Heart right ventricle (tissue), 16 donors: ENCODE results near the gene HK3. TPM values are rescaled to one million over a fixed set of nuclear protein-coding genes. Genes with fewer than 3 reads are reported as not detected.

Experiments used
- ATAC-seq, 8 donors: fragments of 200-7000 bp; cut with Tn5 transposase; one replicate each; pipeline ENCODE4 v1.9.1; 2020; ENCODE audit warnings: mild to moderate bottlenecking in 8 of 8, moderate library complexity in 8 of 8, moderate number of reproducible peaks in 1 of 8
- DNase-seq, 2 donors: peaks; one replicate each; pipeline ENCODE4 v3.0.0-alpha.2; 2020
- H3K27ac ChIP-seq, 10 donors: fragments of 200-600 bp; sonication (generic) in 2 of 10; one replicate each; pipeline versions ENCODE4 v1.5.0 to v1.8.0; 2020 to 2022; ENCODE audit warnings: mild to moderate bottlenecking in 3 of 10
- H3K27me3 ChIP-seq, 7 donors: fragments of 200-600 bp; one replicate each; pipeline ENCODE4 v1.8.0; 2021 to 2022; ENCODE audit warnings: mild to moderate bottlenecking in 2 of 7
- H3K36me3 ChIP-seq, 9 donors: fragments of 200-600 bp; sonication (generic) in 1 of 9; one replicate each; pipeline versions ENCODE4 v1.5.0 to v1.8.0; 2020 to 2022; ENCODE audit warnings: mild to moderate bottlenecking in 2 of 9
- H3K4me1 ChIP-seq, 9 donors: fragments of 200-600 bp; sonication (generic) in 1 of 9; one replicate each; pipeline versions ENCODE4 v1.5.0 to v1.8.0; 2020 to 2022; ENCODE audit warnings: mild to moderate bottlenecking in 4 of 9
- H3K4me3 ChIP-seq, 10 donors: fragments of 200-600 bp; sonication (generic) in 2 of 10; one replicate each; pipeline versions ENCODE4 v1.5.0 to v1.8.0; 2020 to 2022; ENCODE audit warnings: mild to moderate bottlenecking in 7 of 10, moderate library complexity in 2 of 10
- H3K9me3 ChIP-seq, 11 donors: fragments of 200-600 bp in 10 of 11; sonication (generic) in 2 of 11; one replicate each; pipeline versions ENCODE4 v1.5.0 to v1.8.0; 2013 to 2022; ENCODE audit warnings: mild to moderate bottlenecking in 2 of 11, control low read depth in 1 of 11, moderate library complexity in 1 of 11
- WGBS, 2 donors: extraction: QIAGEN DNeasy Blood & Tissue Kit; methylation state at CpG; one replicate each; pipeline ENCODE4 v1.1.7; 2013; ENCODE audit warnings: inconsistent platforms in 1 of 2; 5-methylcytosine and 5-hydroxymethylcytosine counted together
- intact Hi-C, 10 donors: fragments of 100-400 bp; cut with DNase I; formaldehyde crosslinking; loops; one replicate each; pipeline versions ENCODE4 v1.11.1 to v1.14.2; 2022
- polyA plus RNA-seq, 2 donors: library from polyadenylated mRNA; stranded (reverse); fragments of 200-250 nt; gene quantifications; one replicate each; pipeline ENCODE4 v1.2.3, GENCODE V29; 2013
- total RNA-seq, 10 donors: library from RNA; stranded (reverse); fragmentation: NEBNext Ultra II Directional in 3 of 10; extraction: Animal tissue kit (Norgen Biotek cat#: 25700) in 3 of 10; gene quantifications; one replicate each; pipeline versions ENCODE4 v1.2.1 to v1.2.4, GENCODE V29; 2021 to 2023
- TF ChIP-seq, protein P1 (sequence below), 9 donors: fragments of 200-600 bp; sonication (generic) in 2 of 9; IDR thresholded peaks; one replicate each; pipeline versions ENCODE4 v1.5.0 to v1.8.0; 2021 to 2022; ENCODE audit warnings: antibody characterized with exemption in 9 of 9, mild to moderate bottlenecking in 5 of 9, moderate library complexity in 1 of 9
- donor health status: Arrhythmogenic right ventricular cardiomyopathy.
- donor health status: ischemic (EF 13 %, LVEDD 7.1; RV severe dilation, severe dysfunction).
- donor health status: healthy with polysubstance abuse.
- donor health status: DM: no; HTN: yes; CAD: no.
- donor health status: DM: no; HTN: no; CAD: no.
- donor health status: ischemic (EF 25% LVEDD 6.9; RV normal size, moderate dysfunction).
- donor health status: ischemic (EF 25% LVEDD 5.7; RV mildly dilated, moderate dysfunction).
- donor health status: healthy.
- donor health status: DM: yes; HTN: yes; CAD: no.
- donor health status: Ischemic cardiomyopathy.
- donor health status: ischemic (EF 35%, LVEDD 5.7; RV mildly dilated, moderate dysfunction).
- donor health status: nonischemic (EF 11% LVEDD 7.7; RV severe dilation, severe dysfunction).
- donor health status: DM: yes; HTN: yes; CAD: no.
- donor health status: PGD.
- donor health status: ischemic (EF 29% LVEDD 5.4; RV normal size, mild dysfunction).
- donor health status: nonischemic (EF 23%, LVEDD 6.1; RV moderate dilation, normal function).

HK3 gene
- total and polyA plus RNA-seq, 12 donors, result 0.68 to 18.7 (median 4.2) TPM

DNA sequence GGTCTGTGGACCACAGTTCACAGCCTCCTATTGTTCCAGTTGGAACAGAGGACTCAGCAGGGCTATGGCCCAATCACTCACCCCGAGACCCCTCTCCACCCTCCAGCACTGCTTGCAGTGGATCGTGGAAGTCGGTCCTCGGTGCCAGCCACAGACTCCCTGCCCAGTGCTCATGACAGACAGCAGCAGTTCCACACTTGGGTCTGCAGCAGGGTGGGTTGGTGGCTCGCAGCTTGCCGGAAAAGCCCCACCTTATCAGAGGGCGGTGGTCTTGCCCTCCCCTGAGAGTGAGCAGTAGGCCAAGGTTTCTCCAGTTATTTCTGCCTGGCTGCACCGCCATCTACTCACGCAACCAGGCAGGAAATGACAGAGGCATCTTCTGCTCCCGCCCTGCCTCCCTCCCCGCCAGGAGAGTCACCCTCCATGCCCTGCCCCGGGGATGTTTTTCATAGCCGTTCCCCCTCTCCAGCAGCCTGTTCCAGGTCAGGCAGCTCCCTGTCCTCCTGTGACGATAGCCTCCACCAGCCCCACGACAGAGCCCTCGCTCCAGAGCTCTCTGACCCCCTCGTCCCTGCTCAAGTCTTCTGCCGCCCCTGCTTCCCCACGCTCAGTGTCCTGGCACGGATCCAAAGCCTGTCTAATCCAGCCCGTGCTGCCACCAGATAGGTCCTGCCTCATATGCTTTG lies 54.3 kb downstream of the HK3 start:
- no peaks in the 10 kb centered on the region for H3K4me1 ChIP-seq
- TF ChIP-seq, protein P1, sequence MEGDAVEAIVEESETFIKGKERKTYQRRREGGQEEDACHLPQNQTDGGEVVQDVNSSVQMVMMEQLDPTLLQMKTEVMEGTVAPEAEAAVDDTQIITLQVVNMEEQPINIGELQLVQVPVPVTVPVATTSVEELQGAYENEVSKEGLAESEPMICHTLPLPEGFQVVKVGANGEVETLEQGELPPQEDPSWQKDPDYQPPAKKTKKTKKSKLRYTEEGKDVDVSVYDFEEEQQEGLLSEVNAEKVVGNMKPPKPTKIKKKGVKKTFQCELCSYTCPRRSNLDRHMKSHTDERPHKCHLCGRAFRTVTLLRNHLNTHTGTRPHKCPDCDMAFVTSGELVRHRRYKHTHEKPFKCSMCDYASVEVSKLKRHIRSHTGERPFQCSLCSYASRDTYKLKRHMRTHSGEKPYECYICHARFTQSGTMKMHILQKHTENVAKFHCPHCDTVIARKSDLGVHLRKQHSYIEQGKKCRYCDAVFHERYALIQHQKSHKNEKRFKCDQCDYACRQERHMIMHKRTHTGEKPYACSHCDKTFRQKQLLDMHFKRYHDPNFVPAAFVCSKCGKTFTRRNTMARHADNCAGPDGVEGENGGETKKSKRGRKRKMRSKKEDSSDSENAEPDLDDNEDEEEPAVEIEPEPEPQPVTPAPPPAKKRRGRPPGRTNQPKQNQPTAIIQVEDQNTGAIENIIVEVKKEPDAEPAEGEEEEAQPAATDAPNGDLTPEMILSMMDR (IDR thresholded peaks at IDR 0.05), result no peak
- WGBS, 2 donors, result 46% methylated on average over 21 of the region's 21 CpGs
- ATAC-seq (no peak), DNase-seq (no peak)
- intact Hi-C loops, result no loop called here
- no peak overlapping the region for H3K27ac ChIP-seq
- peaks cover 8 to 92% (median 90%) of the 10 kb centered on the region in 7 donors for H3K27me3 ChIP-seq
- no peak overlapping the region for H3K4me3 ChIP-seq
- no peaks in the 10 kb centered on the region for H3K36me3 ChIP-seq
- no peaks in the 10 kb centered on the region for H3K9me3 ChIP-seq

DNA sequence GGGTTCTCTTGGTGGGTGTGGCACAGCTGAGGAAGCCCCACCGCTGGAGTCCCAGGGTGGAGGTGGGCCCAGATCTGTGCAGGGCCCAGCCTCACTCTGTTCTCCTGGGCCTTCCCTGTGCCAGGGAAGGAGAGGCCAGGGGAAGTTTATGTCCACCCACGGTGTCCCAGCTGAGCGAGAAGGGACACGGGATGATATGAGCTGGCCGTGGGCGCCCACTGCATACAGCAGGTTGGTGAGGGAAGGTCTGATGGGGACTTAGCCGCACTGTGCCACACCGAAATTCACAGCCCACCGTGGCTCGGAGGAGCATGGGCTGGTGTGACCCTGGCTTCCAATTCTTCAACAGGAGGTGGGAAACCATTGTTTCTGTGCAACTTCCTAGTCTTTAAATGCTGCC lies 54.9 kb downstream of the HK3 start:
- DNase-seq (no peak), ATAC-seq (peak in 1 of 8 donors; percentile 14)
- Histone ChIP-seq H3K4me3 (no peak overlapping the region), H3K36me3 (no peaks in the 10 kb centered on the region), H3K27ac (no peak overlapping the region), H3K27me3 (peaks cover 8 to 92% (median 86%) of the 10 kb centered on the region in 7 donors), H3K4me1 (no peaks in the 10 kb centered on the region), H3K9me3 (no peaks in the 10 kb centered on the region)
- 76 to 85% methylated on average over 10 of the region's 10 CpGs for WGBS, 2 donors
- intact Hi-C loops, result no loop called here
- TF ChIP-seq, protein P1 (IDR thresholded peaks at IDR 0.05), result no peak

DNA sequence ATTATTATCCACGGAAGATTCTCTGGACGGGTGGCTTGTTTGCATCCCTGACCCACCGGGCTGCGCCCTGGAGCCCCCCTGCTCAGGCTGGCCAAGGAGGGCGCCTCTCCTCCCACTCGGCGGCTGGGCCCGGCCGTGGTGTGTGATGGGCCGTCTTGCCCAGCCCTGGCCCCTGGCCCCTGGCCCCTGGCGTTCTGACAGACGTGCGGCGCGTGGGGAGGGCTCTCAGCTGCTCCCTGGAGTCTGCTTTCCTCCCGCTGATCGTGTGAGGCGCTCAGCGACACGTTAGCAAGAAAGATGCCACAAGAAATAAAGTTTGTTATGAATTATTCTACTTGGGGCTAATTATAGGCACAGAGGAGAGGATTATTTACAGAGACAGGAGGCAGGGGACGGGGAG lies 55.5 kb downstream of the HK3 start:
- Histone ChIP-seq H3K27ac (no peak overlapping the region), H3K4me3 (no peak overlapping the region), H3K4me1 (no peaks in the 10 kb centered on the region), H3K9me3 (no peaks in the 10 kb centered on the region), H3K27me3 (peaks cover 8 to 88% (median 80%) of the 10 kb centered on the region in 7 donors), H3K36me3 (no peaks in the 10 kb centered on the region)
- ATAC-seq, result no peak
- DNase-seq, result no peak
- 45 to 53% methylated on average over 21 of the region's 21 CpGs for WGBS, 2 donors
- intact Hi-C loops, result no loop called here
- TF ChIP-seq, protein P1 (IDR thresholded peaks at IDR 0.05), result no peak

DNA sequence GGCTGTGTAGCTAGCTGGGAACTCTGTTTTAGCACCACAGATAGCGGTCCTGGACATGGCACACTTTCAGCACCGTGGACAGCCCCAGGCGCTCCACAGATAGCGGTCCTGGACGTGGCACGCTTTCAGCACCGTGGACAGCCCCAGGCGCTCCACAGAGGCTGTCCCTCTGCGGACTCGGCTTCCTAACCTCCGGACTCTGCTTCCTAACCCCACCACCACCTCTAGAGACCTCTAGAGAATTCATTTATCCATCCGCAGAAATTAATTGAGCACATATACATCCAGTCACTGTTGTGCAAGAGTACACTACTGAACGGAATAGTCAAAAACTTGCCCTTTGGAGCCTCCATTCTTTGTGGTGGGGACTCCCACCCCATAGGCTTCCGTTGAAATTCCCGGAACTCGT lies 61.4 kb downstream of the HK3 start:
- ATAC-seq, result peak; percentile 92 to 98 (median 95)
- no peak overlapping the region for H3K27ac ChIP-seq
- H3K36me3 ChIP-seq, result no peaks in the 10 kb centered on the region
- no peak overlapping the region for H3K4me3 ChIP-seq
- H3K9me3 ChIP-seq, result no peaks in the 10 kb centered on the region
- intact Hi-C loops, result no loop called here
- 18 to 19% methylated on average over 16 of the region's 16 CpGs for WGBS, 2 donors
- TF ChIP-seq, protein P1 (IDR thresholded peaks at IDR 0.05), result no peak
- peaks cover 0 to 54% (median 38%) of the 10 kb centered on the region in 7 donors for H3K27me3 ChIP-seq
- no peaks in the 10 kb centered on the region for H3K4me1 ChIP-seq
- DNase-seq, result peak; percentile 90
